Fibroblast of lung (primary cell): ENCODE data around the gene PYGO1.

Source experiments
- CTCF ChIP-seq, 2 donors: IDR thresholded peaks in 1 of 2; conservative IDR thresholded peaks in 1 of 2; 1 replicate in 1 of 2; 2 replicates in 1 of 2; pipeline ENCODE4 v1.5.1; 2011 to 2012; ENCODE audit warnings: low read length in 2 of 2, control low read depth in 1 of 2, inconsistent platforms in 1 of 2, low read depth in 1 of 2, mild to moderate bottlenecking in 1 of 2
- EZH2 ChIP-seq: IDR thresholded peaks from 2 replicates; pipeline ENCODE4 v1.5.1; 2012; ENCODE audit warnings: low read length, control low read depth, mild to moderate bottlenecking; ENCODE audit errors: missing control alignments

GRCh38 chr15:55494931-55495330 lies 93.2 kb downstream of the PYGO1 start:
- TF ChIP-seq CTCF (conservative IDR thresholded peaks at IDR 0.05 in 1 of 2, IDR thresholded peaks at IDR 0.05 in 1 of 2; ENCODE audit: low read depth in 1 of 2, low read length in 2 of 2), result no peak
- TF ChIP-seq EZH2, result no peak
